IPS DF 4.7 (cell line): Measurements from ENCODE around the gene TTN.
"Not testable (repeated sequence)": the region's sequence is repeated elsewhere in the genome, so short reads cannot be mapped to it uniquely, and the experiment has no call there.

Source experiments
- DNase-seq: peaks from one replicate; pipeline ENCODE4 v3.0.0-alpha.2; 2013; ENCODE audit warnings: low spot score; ENCODE audit errors: extremely low read depth

TTN gene

DNA sequence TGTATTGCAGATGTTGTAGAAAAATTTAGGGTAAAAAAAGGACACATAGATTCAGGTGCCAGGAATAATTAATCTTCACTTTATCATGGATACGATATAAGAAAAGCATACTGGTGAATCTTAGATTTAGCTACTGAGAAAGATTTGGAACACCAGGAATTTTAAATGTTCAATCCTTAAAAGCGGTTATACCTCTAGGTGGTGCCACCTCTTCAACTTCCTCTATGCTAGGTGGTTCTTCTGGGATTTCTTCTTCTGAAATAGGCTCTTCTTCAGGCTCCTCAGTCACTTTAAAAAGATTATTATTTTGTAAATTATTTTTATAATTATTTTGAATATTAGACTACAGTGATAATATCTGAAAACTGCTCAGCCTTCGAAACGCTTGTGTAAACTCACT, 133.1 kb downstream of the TTN start:
- no peak for DNase-seq

DNA sequence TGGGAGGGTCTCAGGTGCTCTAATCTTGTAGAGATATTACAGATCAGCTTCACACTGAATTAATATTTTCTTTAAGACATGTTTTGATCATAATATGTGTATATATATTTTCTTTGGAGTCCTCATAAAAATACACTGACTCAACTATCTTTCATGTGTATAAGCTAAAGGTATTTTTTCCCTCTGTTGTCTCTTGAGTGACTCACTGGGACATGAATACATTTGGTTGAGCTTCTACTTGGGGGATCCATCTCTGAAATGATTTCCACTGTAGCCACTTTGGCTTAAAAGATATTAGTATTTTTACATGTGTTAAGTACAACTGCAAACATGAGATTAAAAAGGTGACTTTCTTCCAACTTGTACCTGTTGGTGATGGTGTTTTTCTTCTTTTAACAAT, 140.8 kb downstream of the TTN start:
- DNase-seq, result no peak

DNA sequence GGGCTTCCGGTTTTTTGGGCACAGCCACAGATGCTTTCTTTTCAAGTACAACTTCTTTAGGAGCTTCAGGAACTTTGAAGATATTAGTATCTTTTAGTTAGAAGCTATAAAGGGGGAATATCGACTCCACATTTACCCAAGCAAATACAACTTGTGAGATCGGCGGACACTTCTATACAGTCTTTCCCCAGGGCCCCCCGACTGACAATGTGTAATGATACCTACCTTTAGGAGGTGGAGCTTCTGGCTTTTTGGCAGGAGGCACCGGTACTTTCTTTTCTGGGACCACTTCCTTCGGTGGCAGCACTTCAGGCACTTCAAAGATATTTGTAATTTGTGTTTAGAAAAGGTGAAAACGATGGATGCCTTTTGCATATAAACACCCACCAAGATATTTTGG, 148.7 kb downstream of the TTN start:
- not testable (repeated sequence) for DNase-seq

DNA sequence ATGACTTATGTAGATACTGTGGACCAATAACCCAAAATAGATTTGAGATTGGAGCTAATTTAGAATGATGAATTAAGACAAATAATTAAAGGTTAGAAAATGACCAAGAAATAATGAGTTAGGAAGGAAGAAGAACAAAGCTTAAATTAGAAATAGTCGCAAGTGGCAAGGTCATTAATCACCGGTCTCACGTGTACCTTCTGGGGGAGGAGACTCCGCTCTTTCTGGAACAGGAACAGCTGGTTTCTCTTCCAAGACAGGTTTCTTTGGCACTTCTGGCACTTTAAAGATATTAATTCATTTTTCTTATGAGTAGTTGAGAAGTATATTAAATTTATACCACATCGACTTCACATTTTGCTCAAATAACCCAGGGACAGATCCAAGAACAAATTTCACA, 156.7 kb downstream of the TTN start:
- no peak for DNase-seq

DNA sequence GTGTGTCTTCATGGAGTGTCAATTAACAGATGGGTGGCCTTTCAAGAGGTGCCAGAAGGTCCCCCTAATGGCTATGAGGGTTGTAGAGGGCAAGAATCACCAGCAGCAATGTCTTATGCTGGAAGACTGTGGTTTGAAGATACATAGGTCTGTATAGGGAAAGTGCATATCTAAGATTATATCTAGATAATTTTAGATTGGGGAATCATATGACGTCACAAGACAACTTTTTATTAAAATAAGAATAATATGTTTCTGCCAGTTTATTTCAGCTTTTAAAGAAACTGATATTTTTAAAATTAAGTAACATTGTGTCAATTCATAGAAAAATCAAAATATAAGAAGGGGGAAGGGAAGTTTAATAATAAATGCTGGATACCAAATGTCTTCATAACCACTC, 162.3 kb downstream of the TTN start:
- DNase-seq, result no peak

DNA sequence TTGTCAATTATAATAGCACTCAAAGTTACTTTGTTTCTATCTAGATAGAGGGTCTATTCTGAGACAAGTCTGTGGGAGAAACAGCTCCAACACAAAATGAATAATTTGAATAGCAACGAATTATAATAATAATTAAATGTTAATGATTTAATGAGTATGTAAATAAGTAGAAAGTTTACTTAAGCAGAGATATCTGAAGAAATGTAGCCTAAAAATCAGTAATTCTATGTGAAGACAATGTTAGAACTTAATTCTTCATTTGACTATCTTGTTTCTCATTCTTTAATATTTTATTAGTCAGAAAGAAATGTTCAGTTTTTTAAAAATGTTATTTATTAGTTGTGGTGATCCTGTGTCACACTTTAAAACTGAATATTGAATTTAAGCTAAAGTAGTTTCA, 165.7 kb downstream of the TTN start:
- no peak for DNase-seq

DNA sequence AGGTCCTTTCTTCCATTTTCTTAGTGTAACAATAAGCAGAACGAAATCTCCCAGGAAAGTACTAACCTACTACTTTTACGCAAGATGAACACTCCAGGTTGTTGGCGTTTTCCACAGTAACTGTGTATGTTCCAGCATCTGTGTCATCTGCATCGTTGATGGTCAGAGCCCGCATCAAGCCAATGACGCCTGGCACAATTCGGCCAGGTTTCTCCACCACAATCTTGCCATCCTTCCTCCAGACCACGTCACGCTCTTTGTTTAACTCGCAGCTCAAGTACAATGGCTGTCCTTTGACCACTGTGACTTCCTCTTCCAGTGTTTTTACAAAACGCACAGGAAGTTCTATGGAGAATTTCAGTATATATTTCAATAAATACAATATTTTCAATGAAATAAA, 171.3 kb downstream of the TTN start:
- no peak for DNase-seq

DNA sequence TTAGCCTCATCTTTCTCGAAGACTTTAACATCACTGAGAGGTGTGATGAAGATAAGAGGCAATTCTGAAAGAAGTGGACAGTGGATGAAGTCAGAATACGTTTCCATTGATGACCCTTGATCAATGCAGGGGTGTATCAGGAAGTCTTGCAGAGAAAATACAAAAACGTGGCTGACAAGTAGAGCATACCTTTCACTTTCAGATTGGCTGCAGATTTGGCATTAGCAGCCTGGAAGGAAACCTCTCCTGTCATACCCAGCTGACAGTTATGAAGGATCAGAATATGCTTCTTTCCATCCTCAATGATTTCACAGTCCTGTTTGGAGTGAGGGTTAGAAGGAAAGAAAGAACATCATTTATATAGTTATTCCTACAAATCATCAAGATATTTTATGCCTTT, 174.5 kb downstream of the TTN start:
- no peak for DNase-seq

DNA sequence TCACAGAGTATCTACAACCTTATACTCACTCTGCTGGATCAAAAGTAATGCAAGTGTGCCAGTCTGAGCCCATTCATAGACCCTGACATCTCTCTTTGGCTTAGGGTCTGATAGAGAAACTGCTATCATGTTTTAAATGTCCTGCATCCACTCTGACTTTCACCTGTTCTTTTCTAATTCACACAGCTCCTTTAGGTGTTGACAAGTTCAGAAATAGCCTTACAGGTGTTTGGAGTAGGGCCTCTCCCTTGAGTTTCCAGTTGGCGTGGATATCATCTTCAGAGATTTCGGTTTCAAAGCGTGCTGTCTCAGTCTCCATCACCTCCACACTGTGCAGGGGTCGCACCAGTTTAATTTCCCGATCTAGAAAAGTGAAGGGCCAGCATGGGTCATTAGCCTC, 176.6 kb downstream of the TTN start:
- DNase-seq, result no peak

DNA sequence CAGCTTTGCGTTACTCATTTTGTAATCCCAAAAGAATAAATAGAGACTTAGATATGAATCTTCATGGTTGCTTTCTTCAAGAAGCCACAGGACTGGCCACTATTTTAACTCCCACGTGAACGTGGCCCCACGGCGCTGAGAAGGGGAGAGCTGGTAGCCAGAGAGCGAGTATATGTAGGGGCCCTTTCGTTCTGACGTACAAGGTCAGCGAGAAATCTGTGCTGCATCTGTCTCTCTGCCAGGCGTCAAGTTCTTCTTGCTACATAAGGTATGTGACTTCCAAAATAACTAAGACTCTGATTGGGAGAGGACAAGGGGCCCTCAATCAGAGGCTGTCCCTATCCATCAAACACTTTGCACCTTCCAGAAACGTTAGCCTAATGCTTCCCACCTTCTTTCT, 177.8 kb downstream of the TTN start:
- no peak for DNase-seq

DNA sequence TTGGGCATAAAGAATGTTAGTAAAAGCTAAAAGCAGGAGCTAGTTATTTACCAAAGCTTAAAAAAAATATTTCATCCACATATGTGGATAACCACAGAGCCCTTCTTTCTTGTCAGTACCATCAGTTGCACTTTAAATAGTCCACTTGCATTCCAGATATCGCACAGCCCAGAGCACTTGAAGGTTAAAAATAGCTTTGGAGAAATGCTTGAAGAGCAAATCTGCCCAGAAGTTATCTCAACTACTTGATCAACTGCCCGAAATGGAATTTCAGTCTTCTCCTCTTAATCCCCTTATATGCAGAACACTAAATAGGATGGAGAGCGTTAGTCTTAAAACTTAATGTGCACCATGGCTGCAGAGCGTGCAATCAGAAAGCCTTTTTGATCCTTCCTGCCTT, 178.6 kb downstream of the TTN start:
- DNase-seq, result no peak

DNA sequence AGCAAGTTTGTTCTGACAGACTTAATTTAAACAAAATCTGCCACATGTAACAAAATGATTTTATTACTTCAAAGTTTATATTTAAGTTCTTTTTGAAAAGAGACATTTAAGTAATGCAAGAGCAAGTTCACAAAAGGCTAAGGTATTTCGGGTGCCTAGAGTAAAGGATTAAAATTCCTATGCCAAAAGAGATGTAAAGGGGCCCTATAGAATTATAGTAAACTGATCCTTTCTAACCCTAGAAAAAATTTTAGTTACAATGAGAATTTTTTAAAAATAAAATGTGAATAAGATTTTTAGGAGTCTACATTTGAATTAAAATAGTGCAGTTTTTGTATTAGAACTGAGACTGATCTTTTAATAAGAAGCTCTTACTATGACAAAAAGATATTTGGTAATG, 179.8 kb downstream of the TTN start:
- DNase-seq, result no peak

DNA sequence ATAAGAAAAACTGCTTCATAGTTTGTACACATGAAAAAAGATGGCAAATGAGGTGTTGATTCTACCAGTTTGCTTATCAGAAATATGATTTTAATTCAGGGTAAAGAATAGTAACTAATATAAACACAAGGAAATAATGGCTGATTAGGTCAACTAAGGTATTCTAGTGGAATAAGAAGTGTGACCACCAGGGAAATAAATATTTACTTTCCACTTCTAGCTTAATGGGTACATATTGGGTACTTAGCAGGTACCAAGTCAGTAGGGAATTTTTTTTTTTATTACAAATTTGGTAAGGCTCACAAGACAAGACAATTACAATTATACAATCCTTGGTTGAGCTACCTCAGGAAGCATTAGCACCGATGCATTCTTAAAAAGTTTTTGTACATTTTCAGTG, 191.3 kb downstream of the TTN start:
- no peak for DNase-seq

DNA sequence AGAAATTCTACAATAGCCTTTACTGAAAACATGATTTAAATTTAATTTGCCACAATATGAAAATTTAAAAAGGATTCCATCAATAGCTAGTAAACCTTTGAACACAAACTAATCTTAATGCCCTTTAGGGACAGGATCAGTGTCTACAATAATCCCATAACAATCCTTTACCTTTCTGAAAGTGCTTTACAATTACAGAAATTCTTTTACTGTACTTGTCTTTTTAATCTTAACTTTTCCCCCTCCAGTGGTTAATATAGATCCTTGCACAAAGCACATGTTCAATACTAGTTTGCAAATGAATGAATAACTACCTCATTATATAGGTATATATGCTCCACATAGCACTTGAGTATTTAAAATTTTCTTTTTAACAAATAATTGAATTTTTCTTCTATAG, 204.3 kb downstream of the TTN start:
- DNase-seq, result no peak

DNA sequence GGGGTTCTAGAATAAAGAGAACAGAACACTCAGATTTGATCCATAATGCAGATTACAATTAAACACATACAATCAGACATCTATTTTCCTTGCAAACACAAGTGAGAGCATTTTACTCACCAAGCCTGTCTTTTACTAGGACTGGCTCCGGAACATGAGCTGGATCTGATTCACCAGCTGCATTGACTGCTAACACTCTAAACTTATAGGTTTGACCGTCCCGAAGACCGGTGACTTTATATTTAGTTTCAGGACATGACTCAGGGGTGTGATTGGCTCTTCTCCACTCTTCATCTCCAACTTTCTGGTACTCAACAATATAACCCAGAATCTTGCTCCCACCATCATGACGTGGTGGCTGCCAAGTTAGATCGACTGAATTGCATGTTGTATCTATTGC, 214.6 kb downstream of the TTN start:
- no peak for DNase-seq

DNA sequence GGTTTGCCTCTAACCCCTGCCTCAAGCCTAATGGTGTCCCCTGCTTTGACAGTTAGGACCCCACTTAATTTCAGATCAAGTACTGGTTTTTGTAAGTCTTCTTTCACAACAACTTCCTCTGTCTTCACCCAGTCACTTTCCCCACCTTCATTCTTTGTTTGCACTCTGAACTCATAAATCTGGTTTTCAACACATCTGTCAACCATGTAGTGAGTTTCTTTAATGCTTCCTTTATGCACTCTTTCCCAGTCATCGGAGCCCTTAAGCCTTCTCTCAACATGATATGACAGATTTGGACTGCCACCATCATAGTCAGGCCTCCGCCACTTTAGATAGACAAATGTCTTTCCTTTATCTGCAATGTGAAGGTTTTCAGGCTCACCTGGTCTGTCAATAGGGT, 217.9 kb downstream of the TTN start:
- DNase-seq, result no peak

DNA sequence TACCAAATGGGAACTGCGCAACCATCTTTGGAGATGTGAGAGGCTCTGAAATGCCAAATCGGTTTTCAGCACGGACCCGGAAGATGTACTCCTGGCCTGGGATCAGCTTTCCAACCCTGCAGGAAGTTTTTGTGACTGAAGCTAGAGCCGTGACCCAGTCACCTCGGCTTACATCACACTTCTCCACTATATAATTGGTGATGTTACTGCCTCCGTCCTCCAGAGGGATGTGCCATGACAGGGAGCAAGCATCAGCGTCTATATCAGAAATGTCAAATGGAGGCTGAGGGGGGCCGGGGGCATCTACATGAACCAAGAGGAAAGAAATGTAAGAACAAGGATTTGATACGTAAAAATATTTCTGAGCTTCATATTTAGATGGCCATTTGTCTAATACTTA, 222.6 kb downstream of the TTN start:
- DNase-seq, result no peak

DNA sequence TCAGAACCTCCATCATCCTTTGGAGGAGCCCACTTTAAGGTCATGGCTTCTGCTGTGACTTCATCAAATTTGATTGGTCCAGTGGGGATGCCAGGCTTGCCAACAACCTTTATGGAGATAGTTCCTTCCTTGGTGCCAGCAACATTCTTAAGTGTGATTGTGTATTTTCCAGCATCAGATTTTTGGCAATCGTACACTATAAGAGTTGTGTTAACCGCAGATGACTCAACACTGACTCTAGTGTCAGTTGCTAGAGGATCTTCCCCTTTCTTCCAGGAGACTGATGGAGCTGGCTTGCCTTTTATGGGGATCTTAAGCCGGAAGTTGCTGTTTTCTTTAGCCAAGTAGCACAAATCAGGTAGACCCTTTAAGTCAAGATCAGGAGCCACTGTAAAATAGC, 228.2 kb downstream of the TTN start:
- DNase-seq, result no peak

DNA sequence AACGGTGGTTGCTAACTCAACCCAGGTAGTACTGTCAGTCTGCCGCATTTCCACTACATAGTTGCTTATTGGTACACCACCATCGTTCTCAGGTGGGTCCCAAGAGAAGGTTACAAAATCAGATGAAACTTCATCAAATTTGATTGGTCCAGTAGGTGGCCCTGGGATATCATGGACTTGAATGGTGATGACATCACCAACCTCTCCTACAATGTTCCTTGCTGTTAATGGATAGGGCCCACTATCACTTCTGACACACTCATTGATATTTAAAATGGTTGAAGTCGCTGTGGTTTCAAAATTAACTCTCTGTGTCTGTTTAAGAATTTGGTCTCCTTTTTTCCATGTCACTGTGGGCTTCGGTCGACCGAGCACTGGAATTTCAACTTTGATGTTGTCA, 232.4 kb downstream of the TTN start:
- DNase-seq, result no peak

DNA sequence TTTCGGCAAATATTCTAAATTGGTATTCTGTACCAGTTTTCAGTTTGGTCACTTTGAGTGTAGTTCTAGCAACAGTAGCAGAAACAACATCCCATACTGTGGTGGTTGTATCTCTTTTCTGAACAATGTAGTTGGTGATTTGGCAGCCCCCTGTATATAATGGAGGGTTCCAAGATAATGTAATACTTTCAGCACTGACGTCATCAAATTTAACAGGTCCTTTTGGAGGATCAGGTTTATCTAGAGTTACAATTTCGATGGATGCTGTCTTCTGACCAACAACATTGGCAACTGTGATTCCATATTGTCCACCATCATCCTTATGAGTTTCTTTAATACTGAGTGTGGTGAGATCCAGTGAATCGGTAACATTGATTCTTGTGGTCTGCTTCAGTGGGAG, 239.0 kb downstream of the TTN start:
- DNase-seq, result no peak

DNA sequence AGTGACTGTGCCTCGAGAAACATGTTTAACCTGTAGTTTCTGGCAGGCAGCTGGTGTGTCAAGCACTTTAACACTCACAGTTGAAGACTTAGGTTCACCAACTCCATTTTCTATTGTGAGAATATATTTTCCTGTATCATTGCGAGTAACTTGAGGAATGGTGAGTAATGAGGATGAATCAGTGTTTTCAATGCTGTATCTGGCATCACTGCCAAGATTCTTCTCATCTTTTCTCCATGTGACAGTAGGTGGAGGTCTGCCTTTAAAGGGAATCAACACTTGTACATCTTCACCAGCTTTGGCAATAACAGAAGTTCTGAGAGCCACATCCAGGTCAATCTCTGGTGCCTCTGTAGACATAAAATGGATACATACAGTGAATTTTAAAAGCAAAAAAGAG, 254.2 kb downstream of the TTN start:
- DNase-seq, result no peak

DNA sequence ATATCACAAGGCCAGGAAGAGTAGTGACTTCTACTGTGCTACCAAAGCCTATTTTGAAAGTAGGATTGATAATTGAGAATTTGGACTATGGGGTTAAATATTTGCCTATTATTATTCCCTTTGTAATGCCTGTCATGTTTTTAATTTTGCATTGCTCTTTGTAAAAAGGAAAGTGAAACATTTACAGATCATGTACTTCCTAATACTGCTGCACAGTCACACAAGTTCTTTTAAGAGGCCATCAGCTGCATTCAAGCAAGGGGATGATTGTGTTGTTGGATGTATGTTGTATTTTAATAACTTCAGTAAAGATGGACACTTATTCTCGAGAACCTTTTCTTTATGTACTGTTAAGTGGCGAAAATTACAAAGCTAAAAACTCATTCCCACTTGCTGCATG, 256.9 kb downstream of the TTN start:
- DNase-seq, result no peak

DNA sequence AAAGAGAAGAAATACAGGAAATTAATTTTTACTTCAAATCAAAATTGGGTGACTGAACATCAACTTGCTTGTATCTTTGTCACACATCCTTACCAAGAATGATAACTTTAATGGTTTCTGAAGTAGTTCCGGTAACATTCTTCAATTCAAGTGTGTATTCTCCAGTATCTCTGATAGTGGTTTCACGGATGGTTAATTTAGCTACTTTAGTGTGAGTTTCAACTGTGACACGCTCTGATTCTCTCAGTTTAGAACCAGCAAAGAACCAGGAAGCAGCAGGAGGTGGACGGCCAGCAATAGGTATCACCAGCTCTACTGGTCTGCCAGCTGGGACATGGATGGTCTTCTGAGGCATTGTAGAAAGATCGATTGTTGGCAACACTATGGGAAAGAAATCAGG, 264.7 kb downstream of the TTN start:
- no peak for DNase-seq

DNA sequence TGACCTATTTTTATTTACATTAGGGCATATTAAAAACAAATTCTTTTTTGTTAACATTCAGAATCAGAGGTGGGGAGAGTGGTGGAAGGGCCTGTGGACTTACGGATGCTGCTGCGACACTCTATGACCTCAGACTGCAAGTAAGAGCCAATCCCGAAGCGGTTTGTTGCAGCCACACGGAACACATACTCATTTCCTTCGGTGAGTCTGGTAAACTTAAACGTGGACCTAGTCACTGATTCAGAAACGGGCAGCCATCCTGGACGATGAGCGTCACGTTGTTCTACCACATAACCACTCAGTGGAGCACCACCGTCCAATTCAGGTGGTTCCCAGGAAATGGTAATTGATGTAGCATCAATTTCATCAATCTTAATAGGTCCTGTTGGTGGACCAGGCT, 265.1 kb downstream of the TTN start:
- DNase-seq, result no peak

DNA sequence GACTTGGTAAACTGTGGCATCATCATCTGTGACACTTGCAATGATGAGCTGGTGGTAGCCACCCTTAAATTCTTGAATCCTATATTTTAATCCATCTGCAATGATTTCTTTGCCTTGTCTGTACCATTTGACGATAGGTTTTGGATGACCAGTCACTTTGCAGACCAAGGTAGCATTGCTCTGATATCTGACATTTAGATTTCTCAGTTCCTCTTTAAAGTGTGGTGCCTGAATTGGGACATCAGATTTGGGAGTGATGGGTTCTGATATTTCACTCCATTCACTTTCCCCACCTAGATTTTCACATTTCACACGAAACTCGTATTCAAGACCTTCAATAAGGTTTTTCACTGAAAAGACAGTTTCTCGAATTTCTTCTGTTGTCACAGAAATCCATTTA, 271.2 kb downstream of the TTN start:
- no peak for DNase-seq
